Measurements from ENCODE around the gene UHRF1. TPM values are rescaled to one million over a fixed set of nuclear protein-coding genes. Genes with fewer than 3 reads are reported as not detected.
A peak's percentile ranks its signal among the peaks of the same experiment; 100 is the strongest.

The UHRF1 gene
- total RNA-seq, 3 donors from 2014 or later (not counting 1 experiment from before 2014, with no cell fraction given): 2.8 to 4.6 (median 4.1) TPM

GRCh38 chr19:4906963-4907362, 2.3 kb upstream of the UHRF1 start:
- Mint-ChIP-seq H3K4me1 (peaks cover 24 to 37% of the 10 kb centered on the region in 2 donors), H3K27ac (no peak overlapping the region), H3K27me3 (ENCODE audit: low read depth in 2 of 2) (no peaks in the 10 kb centered on the region), H3K9me3 (no peaks in the 10 kb centered on the region), H3K36me3 (no peaks in the 10 kb centered on the region), H3K4me3 (no peak overlapping the region)
- Histone ChIP-seq H3K9me3 (ENCODE audit: control insufficient read depth, insufficient read depth, low read length) (no peaks in the 10 kb centered on the region), H3K36me3 (ENCODE audit: control insufficient read depth, insufficient read depth, low read length) (no peaks in the 10 kb centered on the region), H3K4me1 (ENCODE audit: control insufficient read depth, insufficient read depth, low read length) (peaks cover 27% of the 10 kb centered on the region), H3K27me3 (ENCODE audit: control insufficient read depth, insufficient read depth, low read length) (no peaks in the 10 kb centered on the region), H3K4me3 (ENCODE audit: low read length) (no peak overlapping the region), H3K27ac (ENCODE audit: low read length) (no peak overlapping the region)
- TF ChIP-seq, protein P1, sequence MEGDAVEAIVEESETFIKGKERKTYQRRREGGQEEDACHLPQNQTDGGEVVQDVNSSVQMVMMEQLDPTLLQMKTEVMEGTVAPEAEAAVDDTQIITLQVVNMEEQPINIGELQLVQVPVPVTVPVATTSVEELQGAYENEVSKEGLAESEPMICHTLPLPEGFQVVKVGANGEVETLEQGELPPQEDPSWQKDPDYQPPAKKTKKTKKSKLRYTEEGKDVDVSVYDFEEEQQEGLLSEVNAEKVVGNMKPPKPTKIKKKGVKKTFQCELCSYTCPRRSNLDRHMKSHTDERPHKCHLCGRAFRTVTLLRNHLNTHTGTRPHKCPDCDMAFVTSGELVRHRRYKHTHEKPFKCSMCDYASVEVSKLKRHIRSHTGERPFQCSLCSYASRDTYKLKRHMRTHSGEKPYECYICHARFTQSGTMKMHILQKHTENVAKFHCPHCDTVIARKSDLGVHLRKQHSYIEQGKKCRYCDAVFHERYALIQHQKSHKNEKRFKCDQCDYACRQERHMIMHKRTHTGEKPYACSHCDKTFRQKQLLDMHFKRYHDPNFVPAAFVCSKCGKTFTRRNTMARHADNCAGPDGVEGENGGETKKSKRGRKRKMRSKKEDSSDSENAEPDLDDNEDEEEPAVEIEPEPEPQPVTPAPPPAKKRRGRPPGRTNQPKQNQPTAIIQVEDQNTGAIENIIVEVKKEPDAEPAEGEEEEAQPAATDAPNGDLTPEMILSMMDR (IDR thresholded peaks at IDR 0.05): no peak
- intact Hi-C loops (cut with micrococcal nuclease): no loop called here
- no peak for ATAC-seq
- WGBS (ENCODE audit: insufficient coverage): 94% methylated on average over 8 of the region's 8 CpGs
- no peak for DNase-seq

- no peaks in the 10 kb centered on the region for H3K27me3 ChIP-seq (ENCODE audit: control insufficient read depth, insufficient read depth, low read length)
Measured at GRCh38 chr19:4908360-4908759, 941 bp upstream of the UHRF1 start.

DNA sequence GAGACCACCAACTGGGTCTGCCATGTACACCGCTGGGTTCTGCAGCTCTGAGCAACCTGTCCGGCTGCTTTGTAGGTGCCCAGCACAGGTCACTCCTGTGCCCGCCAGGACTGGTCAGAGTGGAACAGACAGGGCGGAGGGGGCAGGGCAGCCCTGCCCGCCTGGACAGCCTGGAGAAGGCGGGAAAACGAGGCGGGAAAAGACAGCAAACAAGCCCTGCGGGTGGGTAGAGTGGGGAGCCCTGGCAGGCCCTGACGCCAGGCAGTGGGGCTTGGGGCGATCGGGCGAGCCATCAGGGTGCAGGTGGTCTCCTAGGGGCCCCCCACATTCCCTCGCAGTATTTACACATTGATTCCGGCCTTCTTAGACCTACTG, 533 bp upstream of the UHRF1 start:
- peaks cover 43% of the 10 kb centered on the region for H3K4me1 ChIP-seq (ENCODE audit: control insufficient read depth, insufficient read depth, low read length)
- H3K36me3 ChIP-seq (ENCODE audit: control insufficient read depth, insufficient read depth, low read length): no peaks in the 10 kb centered on the region
- H3K27me3 ChIP-seq (ENCODE audit: control insufficient read depth, insufficient read depth, low read length): no peaks in the 10 kb centered on the region
- DNase-seq: no peak
- H3K9me3 ChIP-seq (ENCODE audit: control insufficient read depth, insufficient read depth, low read length): no peaks in the 10 kb centered on the region
- Mint-ChIP-seq H3K9me3 (no peaks in the 10 kb centered on the region), H3K27me3 (ENCODE audit: low read depth in 2 of 2) (no peaks in the 10 kb centered on the region), H3K36me3 (no peaks in the 10 kb centered on the region), H3K4me3 (peak overlapping the region; percentile 49), H3K4me1 (peaks cover 39 to 46% of the 10 kb centered on the region in 2 donors), H3K27ac (no peak overlapping the region)
- TF ChIP-seq, protein P1 (IDR thresholded peaks at IDR 0.05): no peak
- H3K27ac ChIP-seq (ENCODE audit: low read length): no peak overlapping the region
- H3K4me3 ChIP-seq (ENCODE audit: low read length): no peak overlapping the region
- no peak for ATAC-seq
- WGBS (ENCODE audit: insufficient coverage): 96% methylated on average over 15 of the region's 15 CpGs
- intact Hi-C loops (cut with micrococcal nuclease): no loop called here

More at GRCh38 chr19:4908360-4908759, 941 bp upstream of the UHRF1 start:
- TF ChIP-seq, protein P1 (IDR thresholded peaks at IDR 0.05): no peak
- H3K36me3 Mint-ChIP-seq: no peaks in the 10 kb centered on the region
- DNase-seq (no peak), ATAC-seq (no peak)
- Histone ChIP-seq H3K36me3 (ENCODE audit: control insufficient read depth, insufficient read depth, low read length) (no peaks in the 10 kb centered on the region), H3K27ac (ENCODE audit: low read length) (no peak overlapping the region), H3K9me3 (ENCODE audit: control insufficient read depth, insufficient read depth, low read length) (no peaks in the 10 kb centered on the region), H3K4me1 (ENCODE audit: control insufficient read depth, insufficient read depth, low read length) (peaks cover 39% of the 10 kb centered on the region), H3K4me3 (ENCODE audit: low read length) (no peak overlapping the region)
- intact Hi-C loops (cut with micrococcal nuclease): no loop called here
- no peaks in the 10 kb centered on the region for H3K27me3 Mint-ChIP-seq (ENCODE audit: low read depth in 2 of 2)
- H3K4me1 Mint-ChIP-seq: peaks cover 38 to 44% of the 10 kb centered on the region in 2 donors
- no peaks in the 10 kb centered on the region for H3K9me3 Mint-ChIP-seq
- no peak overlapping the region for H3K27ac Mint-ChIP-seq
- 87% methylated on average over 5 of the region's 5 CpGs for WGBS (ENCODE audit: insufficient coverage)
- H3K4me3 Mint-ChIP-seq: peak overlapping the region; percentile 49
